Activated T-cell treated with anti-CD3 and anti-CD28 coated beads for 1 hour (primary cell): ENCODE results near the gene SLC22A1.
"Not testable (repeated sequence)": the region's sequence is repeated elsewhere in the genome, so short reads cannot be mapped to it uniquely, and the experiment has no call there.

Experiments used
- DNase-seq: peaks from one replicate; pipeline ENCODE4 v3.0.0-alpha.2; 2020; ENCODE audit warnings: low read depth

Gene SLC22A1

GRCh38 chr6:160093946-160094345 lies 27.7 kb upstream of the SLC22A1 start:
- DNase-seq = no peak

- no peak for DNase-seq
Measured at GRCh38 chr6:160095146-160095845, 26.3 kb upstream of the SLC22A1 start.

DNA sequence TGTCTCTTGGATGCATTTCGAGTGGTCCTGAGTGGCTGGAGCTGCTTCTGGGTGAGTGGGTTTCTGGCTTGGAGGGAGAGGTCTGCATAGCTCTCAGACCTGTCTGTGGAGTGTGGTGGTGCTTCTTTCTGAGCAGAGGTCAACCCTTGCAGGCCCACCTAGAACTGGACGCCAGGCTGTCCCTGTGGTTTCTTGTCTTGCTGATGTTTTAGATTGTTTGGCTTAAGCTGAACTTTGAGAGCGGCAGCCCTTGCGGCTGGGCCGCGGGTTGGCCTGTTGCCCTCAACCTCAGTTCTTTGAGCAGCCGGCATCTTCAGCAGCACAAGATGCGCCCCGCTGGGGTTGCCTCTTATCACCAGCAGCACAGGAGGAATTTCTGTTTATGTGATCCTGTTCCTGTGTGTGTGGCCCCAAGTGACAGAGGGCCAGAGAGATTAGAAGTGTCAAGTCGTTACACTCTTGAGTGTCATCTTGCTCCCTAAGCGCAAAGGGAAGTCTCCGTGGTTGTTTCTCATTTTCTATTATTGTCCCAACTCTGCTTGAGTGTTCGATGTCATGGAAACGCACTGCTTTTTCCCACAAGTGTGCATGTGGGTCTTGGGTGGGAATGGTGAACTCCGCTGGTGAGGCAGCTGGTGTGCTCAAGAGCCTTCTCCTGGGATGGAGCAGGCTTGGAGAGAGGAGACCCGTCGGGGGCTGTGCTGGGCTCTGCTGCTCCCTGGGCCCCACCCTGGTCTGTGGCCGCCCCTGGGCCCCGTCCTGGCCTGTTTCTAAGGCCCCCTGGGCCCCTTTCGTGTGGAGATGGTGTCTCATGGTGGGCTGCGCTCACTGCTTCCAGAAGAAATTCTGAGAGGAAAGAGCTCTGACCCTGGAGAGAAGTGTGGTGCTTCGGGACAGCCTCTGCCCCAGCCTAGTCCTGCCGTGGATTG lies 20.1 kb upstream of the SLC22A1 start:
- DNase-seq = no peak

- DNase-seq = no peak
Measured at GRCh38 chr6:160102399-160102798, 19.2 kb upstream of the SLC22A1 start.

- DNase-seq = no peak
Measured at GRCh38 chr6:160102956-160103824, 18.4 kb upstream of the SLC22A1 start.

DNA sequence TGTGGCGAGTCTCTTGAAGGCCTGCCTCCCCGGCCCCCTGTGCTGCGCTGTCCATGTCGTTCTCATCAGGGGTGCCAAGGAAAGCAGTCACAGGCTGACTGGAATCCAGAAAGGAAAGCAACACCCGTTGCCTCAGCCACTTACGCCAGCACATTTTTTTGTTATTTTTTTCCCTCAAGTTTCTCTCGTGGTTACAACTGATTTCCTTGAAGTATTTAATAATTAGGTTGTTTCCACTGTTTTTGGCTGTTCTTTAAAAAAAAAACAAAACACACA lies 17.9 kb upstream of the SLC22A1 start:
- DNase-seq = no peak

- DNase-seq = no peak
Measured at GRCh38 chr6:160104821-160105517, 16.6 kb upstream of the SLC22A1 start.

DNA sequence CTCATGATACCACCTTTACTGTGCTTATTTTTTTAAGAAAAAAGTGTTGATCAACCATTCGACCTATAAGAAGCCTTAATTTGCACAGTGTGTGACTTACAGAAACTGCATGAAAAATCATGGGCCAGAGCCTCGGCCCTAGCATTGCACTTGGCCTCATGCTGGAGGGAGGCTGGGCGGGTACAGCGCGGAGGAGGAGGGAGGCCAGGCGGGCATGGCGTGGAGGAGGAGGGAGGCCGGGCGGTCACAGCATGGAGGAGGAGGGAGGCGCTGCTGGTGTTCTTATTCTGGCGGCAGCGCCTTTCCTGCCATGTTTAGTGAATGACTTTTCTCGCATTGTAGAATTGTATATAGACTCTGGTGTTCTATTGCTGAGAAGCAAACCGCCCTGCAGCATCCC lies 15.6 kb upstream of the SLC22A1 start:
- no peak for DNase-seq

GRCh38 chr6:160106701-160107100 lies 14.9 kb upstream of the SLC22A1 start:
- no peak for DNase-seq

- no peak for DNase-seq
Measured at GRCh38 chr6:160108077-160108476, 13.5 kb upstream of the SLC22A1 start.

GRCh38 chr6:160110586-160111123 lies 11.0 kb upstream of the SLC22A1 start:
- DNase-seq = no peak

DNA sequence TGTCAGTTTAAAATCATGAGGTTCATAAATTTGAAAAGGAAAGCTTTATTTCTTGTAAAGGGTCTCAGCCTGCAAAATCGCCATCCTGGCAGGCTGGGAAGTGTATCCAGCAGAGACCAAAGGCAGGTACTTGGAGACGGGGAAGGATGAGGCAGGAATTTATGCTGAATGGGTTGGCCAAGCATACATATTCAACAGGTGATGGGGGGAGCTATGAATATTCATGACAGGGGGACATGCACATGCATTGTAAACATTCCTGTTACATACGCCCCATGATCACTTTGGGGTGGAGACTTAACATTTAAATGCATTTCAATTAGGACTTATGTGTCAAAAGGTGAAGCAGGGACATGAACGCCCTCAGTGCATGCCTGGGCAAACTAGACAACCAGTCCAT lies 9.8 kb upstream of the SLC22A1 start:
- DNase-seq = no peak

DNA sequence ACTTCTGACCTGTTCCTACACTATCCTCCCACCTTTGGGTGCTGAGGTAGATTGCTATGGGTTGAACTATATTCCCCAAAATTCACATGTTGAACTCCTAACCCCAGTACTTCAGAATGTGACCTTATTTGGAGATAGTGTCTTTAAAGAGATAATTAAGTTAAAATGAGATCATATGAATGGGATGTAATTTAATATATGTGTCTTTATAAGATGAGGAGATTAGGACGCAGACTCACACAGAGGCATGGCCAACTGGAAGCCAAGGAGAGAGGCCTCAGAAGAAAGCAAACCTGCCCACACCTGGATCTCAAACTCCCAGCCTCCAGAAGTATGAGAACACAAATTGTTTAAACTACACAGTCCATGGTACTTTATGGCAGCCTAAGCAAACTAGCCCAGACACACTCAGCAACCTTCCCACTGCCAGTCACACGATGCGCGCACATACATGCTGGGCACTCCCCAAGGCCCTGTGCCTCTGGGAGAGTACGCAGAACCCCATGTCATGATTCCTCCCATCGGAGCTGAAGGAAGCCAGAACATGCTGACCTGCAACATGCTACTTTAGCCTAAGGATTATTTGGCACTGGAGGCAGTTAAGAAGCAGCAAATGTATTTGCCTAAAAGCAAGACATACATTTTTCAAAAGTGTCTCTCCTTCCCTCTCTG lies 8.9 kb upstream of the SLC22A1 start:
- DNase-seq = no peak

DNA sequence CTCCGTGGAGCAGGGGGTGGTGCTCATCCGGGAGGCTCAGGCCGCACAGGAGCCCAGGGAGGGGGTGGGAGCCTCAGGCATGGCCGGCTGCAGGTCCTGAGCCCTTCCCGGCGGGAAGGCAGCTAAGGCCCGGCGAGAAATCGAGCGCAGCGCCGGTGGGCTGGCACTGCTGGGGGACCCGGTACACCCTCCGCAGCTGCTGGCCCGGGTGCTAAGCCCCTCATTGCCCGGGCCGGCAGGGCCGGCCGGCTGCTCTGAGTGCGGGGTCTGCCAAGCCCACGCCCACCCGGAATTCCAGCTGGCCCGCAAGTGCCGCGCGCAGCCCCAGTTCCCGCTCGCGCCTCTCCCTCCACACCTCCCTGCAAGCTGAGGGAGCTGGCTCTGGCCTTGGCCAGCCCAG lies 7.1 kb upstream of the SLC22A1 start:
- not testable (repeated sequence) for DNase-seq

- no peak for DNase-seq
Measured at GRCh38 chr6:160115421-160115820, 6.2 kb upstream of the SLC22A1 start.

GRCh38 chr6:160116411-160116810 lies 5.2 kb upstream of the SLC22A1 start:
- no peak for DNase-seq

DNA sequence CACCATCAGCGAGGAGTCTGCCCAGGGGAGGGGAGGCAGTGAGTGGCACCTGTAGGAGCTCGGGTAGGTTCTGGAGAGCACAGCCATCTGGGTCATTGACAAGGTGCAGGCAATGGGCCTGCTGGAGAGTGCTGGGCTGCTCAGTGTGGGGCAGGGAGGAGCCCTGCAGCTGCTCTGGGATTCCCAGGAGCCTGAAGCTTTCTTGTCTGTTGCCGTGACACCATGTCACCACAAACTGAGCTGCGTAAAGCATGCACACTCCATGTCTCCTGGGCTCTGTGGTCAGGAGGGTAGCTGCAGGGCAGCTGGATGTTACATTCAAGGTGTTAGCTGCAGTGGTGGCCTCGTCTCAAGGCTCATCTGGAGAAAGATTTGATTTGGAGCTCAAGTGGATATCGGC lies 4.5 kb upstream of the SLC22A1 start:
- DNase-seq = no peak

GRCh38 chr6:160118620-160119229 lies 2.9 kb upstream of the SLC22A1 start:
- no peak for DNase-seq

DNA sequence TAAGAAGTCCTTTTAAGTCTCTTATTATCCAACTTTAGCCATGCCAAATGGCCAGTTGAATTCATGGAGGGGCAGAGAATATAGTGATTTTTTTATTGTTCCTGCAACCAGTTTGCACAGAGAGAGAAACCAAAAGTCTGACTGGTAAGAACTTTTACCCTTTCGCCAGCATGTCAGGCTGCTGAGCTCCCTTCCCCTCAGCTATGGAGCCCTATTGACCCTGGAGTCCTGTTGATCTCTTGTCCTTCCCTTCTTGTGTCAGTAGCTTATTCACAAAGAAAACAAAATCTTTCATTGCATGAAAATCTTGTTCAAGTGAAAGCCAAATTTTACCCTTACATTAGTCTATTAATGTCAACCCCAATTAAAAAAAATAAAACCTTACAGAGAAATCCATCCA lies 1.5 kb upstream of the SLC22A1 start:
- DNase-seq = no peak

GRCh38 chr6:160121981-160122380 lies 366 bp downstream of the SLC22A1 start:
- DNase-seq = no peak

- no peak for DNase-seq
Measured at GRCh38 chr6:160122744-160123143, 1.1 kb downstream of the SLC22A1 start.
